CD4-positive, alpha-beta T cell (primary cell): ENCODE data around the gene DTX3L. TPM values are rescaled to one million over a fixed set of nuclear protein-coding genes. Genes with fewer than 3 reads are reported as not detected.
A peak's percentile ranks its signal among the peaks of the same experiment; 100 is the strongest.

Experiments
- ATAC-seq: fragments of 200-7000 bp; cut with Tn5 transposase; one replicate; pipeline ENCODE4 v1.10.0; 2022; ENCODE audit warnings: mild to moderate bottlenecking; ENCODE audit not compliant: poor library complexity
- CTCF ChIA-PET: fragments of 350-600 bp; sonication (Branson Sonifier 250); formaldehyde crosslinking; loops from one replicate; lab custom pipeline; 2021; ENCODE audit warnings: antibody characterized with exemption, inconsistent platforms; lab: Charles Lee
- POLR2A ChIA-PET: fragments of 350-600 bp; sonication (Branson Sonifier 250); formaldehyde crosslinking; loops from one replicate; lab custom pipeline; 2021; ENCODE audit warnings: antibody characterized with exemption, inconsistent platforms; lab: Charles Lee
- DNase-seq, 14 experiments: peaks; one replicate each; pipeline ENCODE4 v3.0.0-alpha.2; 2013 to 2020; ENCODE audit warnings: mixed read lengths in 2 of 14
- H3K27ac ChIP-seq, 2 donors: one replicate each; pipeline versions ENCODE4 v1.5.1 to v1.7.0; 2013; ENCODE audit warnings: low read length in 2 of 2, low read depth in 1 of 2, mild to moderate bottlenecking in 1 of 2
- H3K27me3 ChIP-seq, 2 experiments: 1 replicate in 1 of 2; 2 replicates in 1 of 2; pipeline versions ENCODE4 v1.6.1 to v1.7.0; 2013; ENCODE audit warnings: low read length in 2 of 2, control low read depth in 1 of 2, mild to moderate bottlenecking in 1 of 2, moderate library complexity in 1 of 2; ENCODE audit not compliant: insufficient read depth in 2 of 2, control insufficient read depth in 1 of 2
- H3K36me3 ChIP-seq: one replicate; pipeline ENCODE4 v1.6.1; 2013; ENCODE audit warnings: low read length, control low read depth; ENCODE audit not compliant: insufficient read depth
- H3K4me1 ChIP-seq: one replicate; pipeline ENCODE4 v1.6.1; 2013; ENCODE audit warnings: low read length, control low read depth; ENCODE audit not compliant: insufficient read depth
- H3K4me3 ChIP-seq: one replicate; pipeline ENCODE4 v1.5.1; 2013; ENCODE audit warnings: mild to moderate bottlenecking, low read length, moderate library complexity
- H3K9me3 ChIP-seq, 2 experiments: 1 replicate in 1 of 2; 2 replicates in 1 of 2; pipeline versions ENCODE4 v1.6.1 to v1.7.0; 2013; ENCODE audit warnings: low read length in 2 of 2, mild to moderate bottlenecking in 2 of 2, control low read depth in 1 of 2, moderate library complexity in 1 of 2; ENCODE audit not compliant: control insufficient read depth in 1 of 2, insufficient read depth in 1 of 2
- H3K27ac Mint-ChIP-seq: one replicate; pipeline ENCODE4 v1.8.0; 2020; ENCODE audit warnings: mixed read lengths
- H3K27me3 Mint-ChIP-seq: one replicate; pipeline ENCODE4 v1.8.0; 2021; ENCODE audit warnings: mixed read lengths
- H3K36me3 Mint-ChIP-seq: one replicate; pipeline ENCODE4 v1.8.0; 2021; ENCODE audit warnings: low read depth, mixed read lengths
- H3K4me1 Mint-ChIP-seq: one replicate; pipeline ENCODE4 v1.8.0; 2021; ENCODE audit warnings: low read depth, mixed read lengths
- H3K4me3 Mint-ChIP-seq: one replicate; pipeline ENCODE4 v1.8.0; 2020; ENCODE audit warnings: mild to moderate bottlenecking, mixed read lengths
- H3K9me3 Mint-ChIP-seq: one replicate; pipeline ENCODE4 v1.8.0; 2020; ENCODE audit warnings: mixed read lengths
- CTCF ChIP-seq: fragments of 200-600 bp; IDR thresholded peaks from one replicate; pipeline ENCODE4 v1.8.0; 2022; ENCODE audit warnings: antibody characterized with exemption, mild to moderate bottlenecking
- intact Hi-C, 2 experiments: fragments of 100-400 bp; cut with DNase I in 1 of 2; cut with micrococcal nuclease in 1 of 2; formaldehyde crosslinking; loops; one replicate each; pipeline versions ENCODE4 v1.15.1 to v1.9.0; 2023 to 2025; cut with DNase I, micrococcal nuclease
- polyA plus RNA-seq, 2 donors: library from polyadenylated mRNA; unstranded; fragments of 120-200 nt; gene quantifications; one replicate each; pipeline ENCODE4 v1.2.1, GENCODE V29; 2013
- total RNA-seq, 174 experiments: library from RNA in 2 of 174; stranded (reverse) in 2 of 174; gene quantifications; one replicate each; pipeline ENCODE4 v1.2.3 and lab custom pipeline; 2021 to 2026

DTX3L gene
- 10 to 100 TPM; 15.4 to 18.6 TPM for total RNA-seq
- 36.1 TPM for polyA plus RNA-seq (2013, experiment 1 of 2)
- 30.5 TPM for polyA plus RNA-seq (2013, experiment 2 of 2)
- total RNA-seq (lab: John Stamatoyannopoulos, UW): 60.2 to 613 (median 142) reads per million in 172 experiments

- Mint-ChIP-seq H3K27me3 (no peaks in the 10 kb centered on the region), H3K9me3 (no peaks in the 10 kb centered on the region), H3K4me3 (peak within 1 kb of the TSS; percentile 95), H3K27ac (peak within 1 kb of the TSS; percentile 89), H3K4me1 (peaks cover 85% of the 10 kb centered on the region), H3K36me3 (peaks cover 77% of the 10 kb centered on the region)
- DNase-seq (peak; percentile 47 to 95 (median 76)), ATAC-seq (peak; percentile 91)
- no peak for TF ChIP-seq CTCF
- POLR2A ChIA-PET: interaction anchor here (0.5 to 8.6 kb wide), 17 partner anchors 9 to 958 kb away, joined by 3 to 94 read pairs (median 5); partner anchors contain the start of genes FAM162A, HSPBAP1, KPNA1 and PARP14
- H3K4me3 ChIP-seq: peak within 1 kb of the TSS; percentile 92
- no peaks in the 10 kb centered on the region for H3K27me3 ChIP-seq
- CTCF ChIA-PET: interaction anchor here (0.9 to 7.0 kb wide), 4 partner anchors 12 to 180 kb away, joined by 3 to 45 read pairs (median 4); partner anchors contain the start of gene FAM162A
- H3K9me3 ChIP-seq: no peaks in the 10 kb centered on the region
- peaks cover 39% of the 10 kb centered on the region for H3K36me3 ChIP-seq
- H3K27ac ChIP-seq: peak within 1 kb of the TSS; percentile 83 to 88
- H3K4me1 ChIP-seq: peaks cover 67% of the 10 kb centered on the region
- intact Hi-C loops: loop anchor here (2.0 to 10.0 kb wide), 8 partner anchors 14 to 1020 kb away; partner anchors contain the start of genes POLQ (in 2 of the 2), SEC22A (in 2 of the 2), FAM162A (in 1 of the 2) and HSPBAP1 (in 1 of the 2)
These were observed at the start of gene DTX3L, which contains the start of gene PARP9 for GRCh38 chr3:122564155-122564912. Gene DTX3L (plus strand): TSS chr3:122564338. CDS start chr3:122564427, 89 bp downstream. Gene PARP9 (minus strand): TSS chr3:122564300. CDS start chr3:122559620, 4,680 bp downstream.

GRCh38 chr3:122515020-122515468 lies 49.1 kb upstream of the DTX3L start:
- no peak for DNase-seq

More at GRCh38 chr3:122515020-122515468, 49.1 kb upstream of the DTX3L start:
- no peak for TF ChIP-seq CTCF
- Mint-ChIP-seq H3K9me3 (no peaks in the 10 kb centered on the region), H3K36me3 (peaks cover 10% of the 10 kb centered on the region), H3K4me1 (peaks cover 37% of the 10 kb centered on the region), H3K27ac (peak overlapping the region; percentile 82), H3K4me3 (peak overlapping the region; percentile 89), H3K27me3 (no peaks in the 10 kb centered on the region)
- peak; percentile 8 for ATAC-seq
- H3K4me1 ChIP-seq: peaks cover 17% of the 10 kb centered on the region
- H3K27me3 ChIP-seq: no peaks in the 10 kb centered on the region
- CTCF ChIA-PET: interaction anchor here (1.0 to 1.2 kb wide), 4 partner anchors 10 to 165 kb away, joined by 4 to 9 read pairs (median 6); partner anchors contain the start of genes FAM162A and MIX23
- POLR2A ChIA-PET: interaction anchor here (0.5 to 2.7 kb wide), 19 partner anchors 8 to 687 kb away, joined by 3 to 58 read pairs (median 4); partner anchors contain the start of genes DTX3L, FAM162A, HSPBAP1 and MIX23
- peak overlapping the region in 1 of 2 donors; percentile 97 for H3K27ac ChIP-seq
- no peaks in the 10 kb centered on the region for H3K36me3 ChIP-seq
- H3K4me3 ChIP-seq: peak overlapping the region; percentile 68
- intact Hi-C loops: loop anchor here in 1 of 2 experiments (2.0 to 10.0 kb wide), 4 partner anchors 278 to 1070 kb away; partner anchors contain the start of genes EAF2, HACD2, HSPBAP1 and IQCB1
- H3K9me3 ChIP-seq: no peaks in the 10 kb centered on the region
